Endothelial cell (in vitro differentiated cells): ENCODE measurements around the gene TJP1. TPM values are rescaled to one million over a fixed set of nuclear protein-coding genes. Genes with fewer than 3 reads are reported as not detected.

ENCODE experiments used
- DNase-seq: peaks from one replicate; pipeline ENCODE4 v3.0.0; 2021; ENCODE audit warnings: low spot score
- H3K27ac Mint-ChIP-seq: one replicate; pipeline ENCODE4 v1.8.0; 2021; ENCODE audit warnings: mixed read lengths, inconsistent platforms; ENCODE audit not compliant: unreplicated experiment
- H3K27me3 Mint-ChIP-seq: one replicate; pipeline ENCODE4 v1.8.0; 2021; ENCODE audit warnings: mild to moderate bottlenecking, moderate library complexity, mixed read lengths, inconsistent platforms; ENCODE audit not compliant: unreplicated experiment
- H3K36me3 Mint-ChIP-seq: one replicate; pipeline ENCODE4 v1.8.0; 2021; ENCODE audit warnings: mild to moderate bottlenecking, low read depth, mixed read lengths, inconsistent platforms; ENCODE audit not compliant: unreplicated experiment
- H3K4me1 Mint-ChIP-seq: one replicate; pipeline ENCODE4 v1.8.0; 2021; ENCODE audit warnings: mild to moderate bottlenecking, mixed read lengths, inconsistent platforms; ENCODE audit not compliant: unreplicated experiment
- H3K4me3 Mint-ChIP-seq: one replicate; pipeline ENCODE4 v1.8.0; 2021; ENCODE audit warnings: mild to moderate bottlenecking, mixed read lengths, inconsistent platforms; ENCODE audit not compliant: unreplicated experiment
- H3K9me3 Mint-ChIP-seq: one replicate; pipeline ENCODE4 v1.8.0; 2021; ENCODE audit warnings: mixed read lengths, inconsistent platforms; ENCODE audit not compliant: unreplicated experiment
- CTCF ChIP-seq: fragments of 200-600 bp; sonication (generic); IDR thresholded peaks from one replicate; pipeline ENCODE4 v1.5.0; 2021; ENCODE audit warnings: antibody characterized with exemption; ENCODE audit not compliant: unreplicated experiment
- total RNA-seq: library from RNA; stranded (reverse); fragmentation: NEBNext Ultra II Directional; extraction: Animal tissue kit (Norgen Biotek cat#: 25700); gene quantifications from one replicate; pipeline ENCODE4 v1.2.1, GENCODE V29; 2021; ENCODE audit not compliant: unreplicated experiment

TJP1 gene
- total RNA-seq, 1 donor from 2014 or later, result 473 TPM

GRCh38 chr15:29712149-29712885 lies 110.0 kb downstream of the TJP1 start:
- Mint-ChIP-seq H3K27me3 (peaks cover 6% of the 10 kb centered on the region), H3K9me3 (no peaks in the 10 kb centered on the region), H3K27ac (no peak overlapping the region), H3K36me3 (peaks cover 69% of the 10 kb centered on the region), H3K4me3 (no peak overlapping the region), H3K4me1 (no peaks in the 10 kb centered on the region)
- TF ChIP-seq CTCF, result no peak
- DNase-seq, result no peak

- Mint-ChIP-seq H3K4me1 (no peaks in the 10 kb centered on the region), H3K27me3 (peaks cover 8% of the 10 kb centered on the region), H3K27ac (no peak overlapping the region), H3K9me3 (no peaks in the 10 kb centered on the region), H3K4me3 (no peak overlapping the region), H3K36me3 (peaks cover 68% of the 10 kb centered on the region)
- no peak for DNase-seq
- TF ChIP-seq CTCF, result no peak
Observed at GRCh38 chr15:29711531-29711930, 110.7 kb downstream of the TJP1 start.

DNA sequence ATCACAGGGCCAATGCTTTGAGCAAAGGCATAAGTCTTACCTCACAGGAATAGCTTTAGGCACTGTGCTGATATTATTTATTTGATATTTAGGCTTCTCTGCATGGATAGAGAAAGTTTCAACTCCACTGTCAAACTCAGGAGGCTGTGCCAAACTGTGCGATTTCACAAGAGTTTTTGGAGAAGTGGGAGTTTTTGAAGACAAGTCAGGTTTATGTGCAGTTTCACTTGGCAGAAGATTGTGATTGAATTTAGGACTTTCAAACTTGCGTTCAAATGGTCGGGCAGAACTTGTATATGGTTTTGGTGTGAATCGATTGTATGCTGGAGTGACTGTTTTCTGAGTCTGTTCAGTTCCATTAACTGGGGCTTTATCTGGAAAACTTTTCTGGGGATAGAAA lies 113.7 kb downstream of the TJP1 start:
- Mint-ChIP-seq H3K27ac (peak overlapping the region; percentile 15), H3K9me3 (no peaks in the 10 kb centered on the region), H3K4me1 (no peaks in the 10 kb centered on the region), H3K36me3 (peaks cover 64% of the 10 kb centered on the region), H3K27me3 (peaks cover 13% of the 10 kb centered on the region), H3K4me3 (peak overlapping the region; percentile 79)
- no peak for TF ChIP-seq CTCF
- DNase-seq, result no peak

DNA sequence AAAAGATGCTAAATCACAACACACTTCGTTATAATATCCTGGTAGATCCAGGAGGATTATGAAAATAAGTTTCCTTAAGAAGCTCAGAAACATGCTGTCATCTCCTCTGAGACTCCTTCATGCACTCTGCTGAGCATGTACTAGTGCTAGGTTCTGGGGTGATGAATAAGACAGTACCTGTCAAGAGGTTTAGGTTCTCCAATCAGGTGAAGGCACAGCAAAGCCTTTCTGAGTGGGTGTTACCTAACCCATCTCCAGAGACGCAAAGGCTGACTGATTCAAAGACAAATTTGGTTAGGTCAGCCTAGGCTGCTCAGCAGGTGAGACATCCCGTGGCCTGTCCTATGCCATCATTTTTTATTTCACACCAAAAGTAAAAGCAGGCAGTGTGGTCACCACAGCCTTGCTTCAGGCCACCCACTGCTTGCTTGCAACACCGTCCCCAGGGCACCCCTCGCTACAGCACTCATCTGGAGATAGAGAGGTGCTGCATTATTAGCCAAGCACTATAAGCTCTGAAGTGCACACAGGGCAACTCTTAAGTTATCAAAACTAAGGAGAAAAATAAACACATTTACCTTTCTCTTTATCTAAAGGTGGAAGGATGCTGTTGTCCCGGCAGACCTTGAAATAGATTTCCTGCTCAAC lies 117.2 kb downstream of the TJP1 start:
- TF ChIP-seq CTCF, result no peak
- peaks cover 74% of the 10 kb centered on the region for H3K36me3 Mint-ChIP-seq
- H3K4me3 Mint-ChIP-seq, result peak overlapping the region; percentile 67
- H3K27ac Mint-ChIP-seq, result no peak overlapping the region
- H3K4me1 Mint-ChIP-seq, result no peaks in the 10 kb centered on the region
- peaks cover 13% of the 10 kb centered on the region for H3K27me3 Mint-ChIP-seq
- DNase-seq, result no peak
- H3K9me3 Mint-ChIP-seq, result no peaks in the 10 kb centered on the region

GRCh38 chr15:29701151-29701550 lies 121.1 kb downstream of the TJP1 start:
- peaks cover 63% of the 10 kb centered on the region for H3K36me3 Mint-ChIP-seq
- no peak for TF ChIP-seq CTCF
- H3K9me3 Mint-ChIP-seq, result no peaks in the 10 kb centered on the region
- H3K27ac Mint-ChIP-seq, result peak overlapping the region; percentile 14
- peaks cover 2% of the 10 kb centered on the region for H3K4me1 Mint-ChIP-seq
- no peak for DNase-seq
- peak overlapping the region; percentile 2 for H3K4me3 Mint-ChIP-seq
- H3K27me3 Mint-ChIP-seq, result peaks cover 13% of the 10 kb centered on the region
